HepG2 (cell line): ENCODE measurements around the gene MFF. TPM values are rescaled to one million over a fixed set of nuclear protein-coding genes. Genes with fewer than 3 reads are reported as not detected.

Source experiments
- FOSL2 ChIP-seq: sonication (generic); formaldehyde crosslinking; IDR thresholded peaks from 2 replicates; pipeline ENCODE4 v1.4.0; 2020; ENCODE audit warnings: missing genetic modification reagents
- HNF1A ChIP-seq, 2 experiments: sonication (generic) in 1 of 2; formaldehyde crosslinking in 1 of 2; IDR thresholded peaks; 2 replicates each; pipeline versions ENCODE4 v1.4.0 to v1.6.1; 2016 to 2020; ENCODE audit warnings: borderline replicate concordance in 1 of 2, low read depth in 1 of 2, mild to moderate bottlenecking in 1 of 2, missing genetic modification reagents in 1 of 2
- MED8 ChIP-seq: sonication (generic); formaldehyde crosslinking; IDR thresholded peaks from 2 replicates; pipeline ENCODE4 v1.8.1; 2023; ENCODE audit warnings: mild to moderate bottlenecking, missing genetic modification reagents; ENCODE audit not compliant: insufficient replicate concordance
- NFE2L2 ChIP-seq: fragments of 150-350 bp; IDR thresholded peaks from 2 replicates; pipeline ENCODE4 v1.6.1; 2014; ENCODE audit warnings: low read length
- PLRG1 ChIP-seq: fragments of 450-650 bp; conservative IDR thresholded peaks from 2 replicates; pipeline ENCODE4 v1.6.1; 2016
- PLSCR1 ChIP-seq: sonication (generic); formaldehyde crosslinking; IDR thresholded peaks from 2 replicates; pipeline ENCODE4 v1.5.0; 2020; ENCODE audit warnings: missing genetic modification reagents, mild to moderate bottlenecking, borderline replicate concordance
- RAD21 ChIP-seq: fragments of 450-650 bp; formaldehyde crosslinking; IDR thresholded peaks from 2 replicates; pipeline ENCODE4 v1.5.0; 2020; ENCODE audit warnings: mild to moderate bottlenecking
- SIX4 ChIP-seq: sonication (generic); formaldehyde crosslinking; IDR thresholded peaks from 2 replicates; pipeline ENCODE4 v1.4.0; 2020; ENCODE audit warnings: missing genetic modification reagents
- SPEN ChIP-seq: sonication (generic); formaldehyde crosslinking; IDR thresholded peaks from 2 replicates; pipeline ENCODE4 v1.5.1; 2020; ENCODE audit warnings: low read depth, mild to moderate bottlenecking, missing genetic modification reagents
- STAG1 ChIP-seq: sonication (generic); formaldehyde crosslinking; IDR thresholded peaks from 2 replicates; pipeline ENCODE4 v1.4.0; 2020; ENCODE audit warnings: missing genetic modification reagents
- TEAD3 ChIP-seq: optimal IDR thresholded peaks from 2 replicates; pipeline ENCODE3; 2016; ENCODE audit warnings: borderline replicate concordance
- ZBTB21 ChIP-seq: sonication (generic); formaldehyde crosslinking; IDR thresholded peaks from 2 replicates; pipeline ENCODE4 v1.4.0; 2020; ENCODE audit warnings: missing genetic modification reagents
- ZNF230 ChIP-seq: sonication (generic); formaldehyde crosslinking; IDR thresholded peaks from 2 replicates; pipeline ENCODE4 v1.4.0; 2020; ENCODE audit warnings: mild to moderate bottlenecking, missing genetic modification reagents
- ZNF335 ChIP-seq: sonication (generic); formaldehyde crosslinking; IDR thresholded peaks from 2 replicates; pipeline ENCODE4 v1.4.0; 2020; ENCODE audit warnings: missing genetic modification reagents
- ZNF337 ChIP-seq: sonication (generic); formaldehyde crosslinking; IDR thresholded peaks from 2 replicates; pipeline ENCODE4 v1.5.1; 2020; ENCODE audit warnings: missing genetic modification reagents, low read depth, mild to moderate bottlenecking, borderline replicate concordance
- ZNF33B ChIP-seq: sonication (generic); formaldehyde crosslinking; IDR thresholded peaks from 2 replicates; pipeline ENCODE4 v1.5.1; 2020; ENCODE audit warnings: mild to moderate bottlenecking, missing genetic modification reagents
- ZNF605 ChIP-seq: sonication (generic); formaldehyde crosslinking; IDR thresholded peaks from 2 replicates; pipeline ENCODE4 v1.8.0; 2022; ENCODE audit warnings: mild to moderate bottlenecking, missing genetic modification reagents
- ZSCAN21 ChIP-seq: sonication (generic); formaldehyde crosslinking; IDR thresholded peaks from 2 replicates; pipeline ENCODE4 v1.8.0; 2022; ENCODE audit warnings: mild to moderate bottlenecking, missing genetic modification reagents, moderate library complexity, borderline replicate concordance
- ZSCAN29 ChIP-seq: sonication (generic); formaldehyde crosslinking; conservative IDR thresholded peaks from 2 replicates; pipeline ENCODE4 v1.4.0; 2020; ENCODE audit warnings: mild to moderate bottlenecking, missing genetic modification reagents
- polyA plus RNA-seq, 8 experiments: library from polyadenylated mRNA; depleted of rRNA in 3 of 8; stranded (reverse) in 7 of 8; unstranded in 1 of 8; fragments of >200 nt; fragmentation: Illumina TruSeq in 4 of 8; extraction: Trizol in 4 of 8; gene quantifications; 2 replicates each; pipeline versions ENCODE4 v1.2.1 to v1.2.3, GENCODE V29; 2011 to 2016; ENCODE audit warnings: low read depth in 4 of 8, missing spikeins in 1 of 8, mixed read lengths in 1 of 8; ENCODE audit not compliant: insufficient read depth in 1 of 8
- total RNA-seq, 5 experiments: library from RNA; depleted of rRNA; stranded (reverse); fragments of >200 nt; fragmentation: Illumina TruSeq; extraction: Trizol; gene quantifications; 2 replicates each; pipeline ENCODE4 v1.2.3, GENCODE V29; 2016; ENCODE audit warnings: low read depth in 1 of 5
- TF ChIP-seq, protein P1 (sequence below): sonication (generic); formaldehyde crosslinking; conservative IDR thresholded peaks from 2 replicates; pipeline ENCODE4 v1.4.0; 2020; ENCODE audit warnings: mild to moderate bottlenecking, missing genetic modification reagents, moderate library complexity

Gene MFF
- total and polyA plus RNA-seq, 2 of the 13 experiments (the other 11 are each of a cell fraction or from before 2014, with no cell fraction given): 81.9 to 156 TPM

GRCh38 chr2:227406177-227407031, 81.4 kb downstream of the MFF start (continued):
- TF ChIP-seq ZNF605 (CRISPR knock-in tag) (peak; percentile 82), ZSCAN29 (CRISPR knock-in tag) (no peak), SIX4 (CRISPR knock-in tag) (peak; percentile 54; the same call in 1 of the 2 replicates), PLSCR1 (CRISPR knock-in tag) (no peak), ZNF335 (peak; percentile 85), NFE2L2 (0 out of 2 replicates have a peak, but pooled peaks have one; percentile 23), SPEN (CRISPR knock-in tag) (peak; percentile 54; the same call in 1 of the 2 replicates), ZBTB21 (CRISPR knock-in tag) (peak; percentile 87), STAG1 (CRISPR knock-in tag) (peak; percentile 98), FOSL2 (CRISPR knock-in tag) (peak; percentile 93), RAD21 (CRISPR knock-in tag) (peak; percentile 97), PLRG1 (no peak), HNF1A (IDR thresholded peaks at IDR 0.05; ENCODE audit: low read depth) (peak; percentile 81), HNF1A (CRISPR knock-in tag; IDR thresholded peaks at IDR 0.05; ENCODE audit: borderline replicate concordance) (peak; percentile 89; the same call in 1 of the 2 replicates), TEAD3 (CRISPR knock-in tag) (peak; percentile 96), ZNF337 (CRISPR knock-in tag) (no peak), ZSCAN21 (CRISPR knock-in tag) (no peak), MED8 (CRISPR knock-in tag) (no peak), ZNF33B (CRISPR knock-in tag) (no peak), ZNF230 (CRISPR knock-in tag) (0 out of 2 replicates have a peak, but pooled peaks have one; percentile 15)
- TF ChIP-seq, protein P1, sequence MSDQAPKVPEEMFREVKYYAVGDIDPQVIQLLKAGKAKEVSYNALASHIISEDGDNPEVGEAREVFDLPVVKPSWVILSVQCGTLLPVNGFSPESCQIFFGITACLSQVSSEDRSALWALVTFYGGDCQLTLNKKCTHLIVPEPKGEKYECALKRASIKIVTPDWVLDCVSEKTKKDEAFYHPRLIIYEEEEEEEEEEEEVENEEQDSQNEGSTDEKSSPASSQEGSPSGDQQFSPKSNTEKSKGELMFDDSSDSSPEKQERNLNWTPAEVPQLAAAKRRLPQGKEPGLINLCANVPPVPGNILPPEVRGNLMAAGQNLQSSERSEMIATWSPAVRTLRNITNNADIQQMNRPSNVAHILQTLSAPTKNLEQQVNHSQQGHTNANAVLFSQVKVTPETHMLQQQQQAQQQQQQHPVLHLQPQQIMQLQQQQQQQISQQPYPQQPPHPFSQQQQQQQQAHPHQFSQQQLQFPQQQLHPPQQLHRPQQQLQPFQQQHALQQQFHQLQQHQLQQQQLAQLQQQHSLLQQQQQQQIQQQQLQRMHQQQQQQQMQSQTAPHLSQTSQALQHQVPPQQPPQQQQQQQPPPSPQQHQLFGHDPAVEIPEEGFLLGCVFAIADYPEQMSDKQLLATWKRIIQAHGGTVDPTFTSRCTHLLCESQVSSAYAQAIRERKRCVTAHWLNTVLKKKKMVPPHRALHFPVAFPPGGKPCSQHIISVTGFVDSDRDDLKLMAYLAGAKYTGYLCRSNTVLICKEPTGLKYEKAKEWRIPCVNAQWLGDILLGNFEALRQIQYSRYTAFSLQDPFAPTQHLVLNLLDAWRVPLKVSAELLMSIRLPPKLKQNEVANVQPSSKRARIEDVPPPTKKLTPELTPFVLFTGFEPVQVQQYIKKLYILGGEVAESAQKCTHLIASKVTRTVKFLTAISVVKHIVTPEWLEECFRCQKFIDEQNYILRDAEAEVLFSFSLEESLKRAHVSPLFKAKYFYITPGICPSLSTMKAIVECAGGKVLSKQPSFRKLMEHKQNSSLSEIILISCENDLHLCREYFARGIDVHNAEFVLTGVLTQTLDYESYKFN (CRISPR knock-in tag): peak; percentile 68
